ENCODE measurements around the gene STAP2. TPM values are rescaled to one million over a fixed set of nuclear protein-coding genes. Genes with fewer than 3 reads are reported as not detected.

The STAP2 gene
- total and polyA plus RNA-seq, 10 of the 15 experiments (the other 5 are each of a cell fraction or from before 2014, with no cell fraction given), result 0.84 to 22.4 (median 15.2) TPM

GRCh38 chr19:4304538-4305256 is 33.9 kb downstream of the STAP2 start, which contains the start of gene FSD1 (continued):
- TF ChIP-seq CUX1 (IDR thresholded peaks at IDR 0.05; ENCODE audit: insufficient replicate concordance, low read depth, low read length) (no peak), HCFC1 (IDR thresholded peaks at IDR 0.05; ENCODE audit: low read length) (peak; percentile 90), TCF3 (IDR thresholded peaks at IDR 0.05; ENCODE audit: borderline replicate concordance, insufficient read depth, low read depth, low read length) (no peak), CREB1 (IDR thresholded peaks at IDR 0.05; ENCODE audit: low read depth) (no peak), NRF1 (conservative IDR thresholded peaks at IDR 0.05; ENCODE audit: low read depth, low read length) (peak; percentile 41; the same call in 1 of the 2 replicates), NFYB (IDR thresholded peaks at IDR 0.05; ENCODE audit: insufficient read depth, low read depth, low read length) (no peak), GABPA (IDR thresholded peaks at IDR 0.05; ENCODE audit: low read depth) (no peak), SP1 (IDR thresholded peaks at IDR 0.05; ENCODE audit: low read depth, low read length) (no peak), EGR1 (IDR thresholded peaks at IDR 0.05; ENCODE audit: borderline replicate concordance in 1 of 2, low read depth in 2 of 2, low read length in 2 of 2) (peak in 1 of 2 experiments; percentile 9; a peak in 1 of 3 replicates)

Data from GM12878 (cell line).